ENCODE data around the gene USP17L10.
"Not testable (repeated sequence)": the region's sequence is repeated elsewhere in the genome, so short reads cannot be mapped to it uniquely, and the experiment has no call there.

GRCh38 chr4:9169791-9170459 lies 40.5 kb upstream of the USP17L10 start, which contains the start of gene FAM90A26:
- not testable (repeated sequence) for TF ChIP-seq EZH2 (IDR thresholded peaks at IDR 0.05; ENCODE audit: insufficient read depth, poor library complexity, severe bottlenecking); EZH2phosphoT487 (IDR thresholded peaks at IDR 0.05; ENCODE audit: insufficient read depth, low read depth)
